Hematopoietic multipotent progenitor cell (in vitro differentiated cells): ENCODE results near the gene SHISA7. TPM values are rescaled to one million over a fixed set of nuclear protein-coding genes. Genes with fewer than 3 reads are reported as not detected.

Source experiments
- total RNA-seq: library from RNA; depleted of rRNA; stranded (reverse); fragments of >200 nt; gene quantifications from one replicate; pipeline ENCODE4 v1.2.3, GENCODE V29; 2012

The SHISA7 gene
- total RNA-seq, 1 donor = under 0.01 TPM

Other genes starting within 250 kb of the SHISA7 start
- gene PTPRH, start 233.8 kb downstream of the SHISA7 start, total RNA-seq = under 0.01 TPM
- 12.4 TPM for gene TMEM86B, start 214.5 kb downstream of the SHISA7 start, total RNA-seq
- gene PPP6R1, start 184.3 kb downstream of the SHISA7 start, total RNA-seq = 307 TPM
- gene HSPBP1, start 163.2 kb downstream of the SHISA7 start, total RNA-seq = 50.4 TPM
- 3.5 TPM for gene BRSK1, start 159.3 kb downstream of the SHISA7 start, total RNA-seq
- gene TMEM150B, start 118.0 kb downstream of the SHISA7 start, total RNA-seq = 5.4 TPM
- gene KMT5C, start 103.4 kb downstream of the SHISA7 start, total RNA-seq = 22.4 TPM
- 0.27 TPM for gene COX6B2, start 88.6 kb downstream of the SHISA7 start, total RNA-seq
- not detected for gene GARIN5B, start 80.0 kb downstream of the SHISA7 start, total RNA-seq
- gene IL11, start 72.8 kb downstream of the SHISA7 start, total RNA-seq = 0.27 TPM
- gene TMEM190, start 66.5 kb downstream of the SHISA7 start, total RNA-seq = not detected
- 2.7 TPM for gene TMEM238, start 59.0 kb downstream of the SHISA7 start, total RNA-seq
- gene RPL28, start 57.4 kb downstream of the SHISA7 start, total RNA-seq = 2,604 TPM
- gene UBE2S, start 35.5 kb downstream of the SHISA7 start, total RNA-seq = 26.7 TPM
- gene ISOC2, start 18.3 kb upstream of the SHISA7 start, total RNA-seq = 63.3 TPM
- gene C19orf85, start 21.5 kb upstream of the SHISA7 start, total RNA-seq = not detected
- gene ZNF628, start 33.3 kb upstream of the SHISA7 start, total RNA-seq = 8.3 TPM
- gene NAT14, start 41.9 kb upstream of the SHISA7 start, total RNA-seq = 12.7 TPM
- 0.27 TPM for gene SSC5D, start 45.1 kb upstream of the SHISA7 start, total RNA-seq
- gene SBK2, start 93.8 kb upstream of the SHISA7 start, total RNA-seq = under 0.01 TPM
- gene SBK3, start 102.2 kb upstream of the SHISA7 start, total RNA-seq = 0.54 TPM
- 7.0 TPM for gene ZNF579, start 137.5 kb upstream of the SHISA7 start, total RNA-seq
- 8.6 TPM for gene FIZ1, start 156.2 kb upstream of the SHISA7 start, total RNA-seq
- 21.3 TPM for gene ZNF524, start 157.0 kb upstream of the SHISA7 start, total RNA-seq
- 4.0 TPM for gene ZNF865, start 162.3 kb upstream of the SHISA7 start, total RNA-seq
- gene ZNF784, start 181.3 kb upstream of the SHISA7 start, total RNA-seq = 15.1 TPM
- 13.7 TPM for gene ZNF580, start 197.7 kb upstream of the SHISA7 start, total RNA-seq
- 48.5 TPM for gene ZNF581, start 200.3 kb upstream of the SHISA7 start, total RNA-seq
- gene CCDC106, start 204.9 kb upstream of the SHISA7 start, total RNA-seq = 8.3 TPM
- gene U2AF2, start 211.7 kb upstream of the SHISA7 start, total RNA-seq = 158 TPM
- gene EPN1, start 231.9 kb upstream of the SHISA7 start, total RNA-seq = 18.0 TPM